Sigmoid colon (tissue), 7 donors: ENCODE data around the gene TMEM238L. TPM values are rescaled to one million over a fixed set of nuclear protein-coding genes. Genes with fewer than 3 reads are reported as not detected.

Experiments
- DNase-seq: peaks from one replicate; pipeline ENCODE4 v3.0.0-alpha.2; 2019
- H3K27ac ChIP-seq, 4 donors: fragments of 200-600 bp; sonication (generic); one replicate each; pipeline ENCODE4 v1.5.1; 2016 to 2019; ENCODE audit warnings: mild to moderate bottlenecking in 1 of 4
- H3K27me3 ChIP-seq, 3 donors: fragments of 200-600 bp; sonication (generic); one replicate each; pipeline ENCODE4 v1.5.1; 2019; ENCODE audit warnings: mild to moderate bottlenecking in 1 of 3
- H3K36me3 ChIP-seq, 4 donors: fragments of 200-600 bp; sonication (generic); one replicate each; pipeline ENCODE4 v1.5.1; 2016 to 2019
- H3K4me1 ChIP-seq, 4 donors: fragments of 200-600 bp; sonication (generic); one replicate each; pipeline ENCODE4 v1.5.1; 2017 to 2019
- H3K4me3 ChIP-seq, 4 donors: fragments of 200-600 bp; sonication (generic); one replicate each; pipeline ENCODE4 v1.5.1; 2017 to 2019; ENCODE audit warnings: mild to moderate bottlenecking in 2 of 4, moderate library complexity in 1 of 4
- H3K9me3 ChIP-seq, 4 donors: fragments of 200-600 bp in 3 of 4; sonication (generic) in 3 of 4; one replicate each; pipeline versions ENCODE4 v1.5.1 to v1.6.1; 2013 to 2019
- EP300 ChIP-seq, 4 donors: sonication (generic); formaldehyde crosslinking; IDR thresholded peaks; one replicate each; pipeline ENCODE4 v1.6.1; 2017; ENCODE audit warnings: antibody characterized with exemption in 4 of 4
- POLR2A ChIP-seq, 2 donors: fragments of 450-650 bp; IDR thresholded peaks; one replicate each; pipeline ENCODE4 v1.6.1; 2016; ENCODE audit warnings: antibody characterized with exemption in 2 of 2, mild to moderate bottlenecking in 2 of 2, moderate library complexity in 2 of 2
- POLR2AphosphoS5 ChIP-seq, 4 donors: sonication (generic); formaldehyde crosslinking; IDR thresholded peaks; one replicate each; pipeline ENCODE4 v1.6.1; 2017; ENCODE audit warnings: antibody characterized with exemption in 4 of 4
- WGBS, 2 donors: extraction: QIAGEN DNeasy Blood & Tissue Kit; methylation state at CpG; one replicate each; pipeline ENCODE4 v1.1.7; 2013; 5-methylcytosine and 5-hydroxymethylcytosine counted together
- intact Hi-C: fragments of 100-400 bp; cut with DNase I; formaldehyde crosslinking; loops from one replicate; pipeline ENCODE4 v1.15.1; 2023
- polyA plus RNA-seq, 3 donors: library from polyadenylated mRNA; stranded (reverse); fragments of 200-250 nt; gene quantifications; one replicate each; pipeline ENCODE4 v1.2.3, GENCODE V29; 2013
- total RNA-seq, 4 donors: library from RNA; depleted of rRNA; stranded (reverse); fragments of >200 nt; gene quantifications; one replicate each; pipeline ENCODE4 v1.1.0, GENCODE V29; 2016
- TF ChIP-seq, protein P1 (sequence below), 4 experiments: fragments of 450-650 bp in 3 of 4; fragments of 200-600 bp in 1 of 4; IDR thresholded peaks; one replicate each; pipeline ENCODE4 v1.5.1; 2016 to 2019; ENCODE audit warnings: antibody characterized with exemption in 4 of 4, mild to moderate bottlenecking in 3 of 4, moderate library complexity in 2 of 4
- donor health status: healthy with polysubstance abuse.
- donor health status: Bipolar disorder and iron deficiency.
- donor health status: healthy.

Gene TMEM238L
- total and polyA plus RNA-seq, 7 donors: 43.2 to 130 (median 97.8) TPM; not detected in 4

DNA sequence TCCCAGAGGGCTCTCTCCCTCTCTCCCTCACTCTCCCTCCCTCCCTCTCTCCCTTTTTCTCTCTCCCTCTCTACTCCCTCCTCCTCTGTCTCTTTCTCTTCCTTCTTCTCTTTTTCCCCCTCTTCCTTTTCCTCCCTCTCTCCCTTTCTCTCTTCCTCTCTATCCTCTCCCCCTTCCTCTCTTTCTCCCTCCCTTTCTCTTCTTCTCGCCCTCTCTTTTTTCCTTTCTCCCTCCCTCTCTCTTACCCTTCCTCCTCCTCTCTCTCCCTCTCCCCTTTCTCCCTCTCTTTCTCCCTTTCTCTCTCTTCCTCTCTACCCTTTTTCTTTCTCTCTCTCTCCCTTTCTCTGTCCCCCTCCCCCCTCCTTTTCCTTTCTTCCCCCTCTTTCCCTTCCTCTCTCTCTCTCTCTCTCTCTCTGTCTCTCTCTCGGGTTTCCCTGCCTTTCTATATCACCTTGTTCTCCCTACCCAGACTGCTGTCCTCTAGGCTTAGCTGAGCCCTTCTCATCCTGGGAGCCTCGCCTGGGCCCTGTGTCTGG, 48.2 kb downstream of the TMEM238L start:
- no peaks in the 10 kb centered on the region for H3K9me3 ChIP-seq
- 87 to 91% methylated on average over 3 of the region's 3 CpGs for WGBS, 2 donors
- no peak overlapping the region for H3K27ac ChIP-seq
- no peaks in the 10 kb centered on the region for H3K27me3 ChIP-seq
- intact Hi-C loops: no loop called here
- H3K36me3 ChIP-seq: no peaks in the 10 kb centered on the region
- H3K4me3 ChIP-seq: no peak overlapping the region
- no peaks in the 10 kb centered on the region for H3K4me1 ChIP-seq
- DNase-seq: no peak
- TF ChIP-seq, protein P1, sequence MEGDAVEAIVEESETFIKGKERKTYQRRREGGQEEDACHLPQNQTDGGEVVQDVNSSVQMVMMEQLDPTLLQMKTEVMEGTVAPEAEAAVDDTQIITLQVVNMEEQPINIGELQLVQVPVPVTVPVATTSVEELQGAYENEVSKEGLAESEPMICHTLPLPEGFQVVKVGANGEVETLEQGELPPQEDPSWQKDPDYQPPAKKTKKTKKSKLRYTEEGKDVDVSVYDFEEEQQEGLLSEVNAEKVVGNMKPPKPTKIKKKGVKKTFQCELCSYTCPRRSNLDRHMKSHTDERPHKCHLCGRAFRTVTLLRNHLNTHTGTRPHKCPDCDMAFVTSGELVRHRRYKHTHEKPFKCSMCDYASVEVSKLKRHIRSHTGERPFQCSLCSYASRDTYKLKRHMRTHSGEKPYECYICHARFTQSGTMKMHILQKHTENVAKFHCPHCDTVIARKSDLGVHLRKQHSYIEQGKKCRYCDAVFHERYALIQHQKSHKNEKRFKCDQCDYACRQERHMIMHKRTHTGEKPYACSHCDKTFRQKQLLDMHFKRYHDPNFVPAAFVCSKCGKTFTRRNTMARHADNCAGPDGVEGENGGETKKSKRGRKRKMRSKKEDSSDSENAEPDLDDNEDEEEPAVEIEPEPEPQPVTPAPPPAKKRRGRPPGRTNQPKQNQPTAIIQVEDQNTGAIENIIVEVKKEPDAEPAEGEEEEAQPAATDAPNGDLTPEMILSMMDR (IDR thresholded peaks at IDR 0.05): no peak
- TF ChIP-seq POLR2AphosphoS5 (IDR thresholded peaks at IDR 0.05): no peak
- TF ChIP-seq EP300 (IDR thresholded peaks at IDR 0.05): no peak
- TF ChIP-seq POLR2A (IDR thresholded peaks at IDR 0.05): no peak

DNA sequence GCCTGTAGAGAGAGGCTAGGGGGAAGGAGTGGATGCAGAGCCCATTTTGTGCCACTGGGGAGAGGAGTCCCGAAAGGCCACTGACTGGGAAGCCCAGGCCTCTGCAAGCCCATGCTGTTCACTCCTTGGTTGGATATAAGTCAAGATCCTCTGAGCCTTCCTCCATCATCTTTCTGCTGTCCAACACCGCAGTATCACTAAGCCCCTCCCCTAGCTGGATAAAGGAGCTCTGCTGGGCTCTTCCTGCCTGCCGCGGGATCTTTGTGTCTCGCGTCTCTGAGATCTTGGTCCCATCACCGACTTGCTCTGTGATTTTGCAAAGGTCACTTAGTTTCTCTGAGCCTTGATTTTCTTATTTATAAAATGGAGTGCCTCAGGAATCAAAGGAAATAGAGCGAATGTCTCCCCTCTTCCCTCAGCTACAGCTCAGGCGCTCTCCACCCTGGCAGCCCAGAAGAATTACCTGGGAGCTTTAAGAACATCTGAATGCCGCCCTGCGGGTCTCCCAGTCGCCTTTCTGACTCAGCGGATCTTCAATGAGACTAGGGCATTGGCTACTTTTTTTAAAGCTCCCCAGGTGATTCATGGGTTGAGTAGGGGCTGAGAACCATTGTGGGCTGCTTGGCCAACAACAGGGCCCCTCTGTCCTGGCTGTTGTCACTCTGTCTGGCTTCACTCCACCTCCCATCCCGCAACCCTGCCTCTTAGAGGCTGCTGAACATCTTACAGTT, 48.9 kb downstream of the TMEM238L start:
- Histone ChIP-seq H3K4me1 (no peaks in the 10 kb centered on the region), H3K27me3 (no peaks in the 10 kb centered on the region), H3K27ac (no peak overlapping the region), H3K4me3 (no peak overlapping the region), H3K9me3 (no peaks in the 10 kb centered on the region), H3K36me3 (no peaks in the 10 kb centered on the region)
- TF ChIP-seq POLR2AphosphoS5 (IDR thresholded peaks at IDR 0.05): no peak
- no peak for TF ChIP-seq EP300 (IDR thresholded peaks at IDR 0.05)
- intact Hi-C loops: no loop called here
- no peak for DNase-seq
- 78 to 87% methylated on average over 14 of the region's 14 CpGs for WGBS, 2 donors

DNA sequence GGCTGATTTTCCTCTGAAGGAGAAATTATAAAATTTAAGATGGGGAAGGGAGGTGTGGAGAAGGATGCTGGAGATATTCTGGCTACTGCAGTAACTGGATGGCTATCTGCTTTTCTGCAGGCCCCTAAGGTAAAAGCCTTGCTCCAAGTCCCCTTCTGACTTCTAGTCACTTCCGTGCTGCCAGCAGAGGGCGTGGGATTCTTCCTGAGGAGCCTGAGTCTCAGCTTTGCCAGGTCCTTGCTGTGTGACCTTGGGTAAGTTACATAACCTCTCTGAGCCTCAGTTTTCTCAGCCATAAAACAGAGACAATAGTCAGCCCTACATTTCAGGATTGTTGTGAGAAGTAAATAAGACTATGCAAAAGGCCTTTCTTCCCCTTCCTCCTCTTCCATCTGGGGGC, 49.8 kb downstream of the TMEM238L start:
- H3K4me1 ChIP-seq: no peaks in the 10 kb centered on the region
- no peaks in the 10 kb centered on the region for H3K9me3 ChIP-seq
- no peak overlapping the region for H3K4me3 ChIP-seq
- no peak for DNase-seq
- no peaks in the 10 kb centered on the region for H3K36me3 ChIP-seq
- 48 to 59% methylated on average over 2 of the region's 2 CpGs for WGBS, 2 donors
- no peak overlapping the region for H3K27ac ChIP-seq
- no peak for TF ChIP-seq EP300 (IDR thresholded peaks at IDR 0.05)
- H3K27me3 ChIP-seq: no peaks in the 10 kb centered on the region
- intact Hi-C loops: no loop called here

DNA sequence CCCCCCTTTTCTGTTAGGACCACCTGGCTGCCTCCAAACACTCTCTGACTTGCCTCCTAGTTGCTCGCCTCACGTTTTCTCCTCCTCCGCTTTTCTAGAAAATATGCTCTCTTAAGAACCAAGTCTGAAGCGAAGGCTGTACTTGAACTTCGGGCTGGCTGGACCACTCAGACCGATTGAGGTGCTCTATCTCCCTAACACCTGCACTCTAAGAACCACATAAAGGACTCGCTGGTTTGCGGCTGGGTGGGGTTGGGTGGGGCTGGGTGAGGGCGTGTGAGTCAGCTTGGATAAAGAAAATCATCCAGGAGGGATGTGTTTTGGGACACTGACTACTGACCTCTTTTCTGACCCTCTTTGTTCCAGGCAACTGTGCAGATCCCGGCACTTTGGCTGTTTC, 51.2 kb downstream of the TMEM238L start:
- Histone ChIP-seq H3K36me3 (no peaks in the 10 kb centered on the region), H3K4me1 (no peaks in the 10 kb centered on the region), H3K27ac (no peak overlapping the region), H3K9me3 (no peaks in the 10 kb centered on the region), H3K4me3 (no peak overlapping the region), H3K27me3 (no peaks in the 10 kb centered on the region)
- TF ChIP-seq, protein P1 (IDR thresholded peaks at IDR 0.05): no peak
- TF ChIP-seq POLR2A (IDR thresholded peaks at IDR 0.05): no peak
- TF ChIP-seq EP300 (IDR thresholded peaks at IDR 0.05): no peak
- DNase-seq: no peak
- 39 to 77% methylated on average over 10 of the region's 10 CpGs for WGBS, 2 donors
- intact Hi-C loops: no loop called here

DNA sequence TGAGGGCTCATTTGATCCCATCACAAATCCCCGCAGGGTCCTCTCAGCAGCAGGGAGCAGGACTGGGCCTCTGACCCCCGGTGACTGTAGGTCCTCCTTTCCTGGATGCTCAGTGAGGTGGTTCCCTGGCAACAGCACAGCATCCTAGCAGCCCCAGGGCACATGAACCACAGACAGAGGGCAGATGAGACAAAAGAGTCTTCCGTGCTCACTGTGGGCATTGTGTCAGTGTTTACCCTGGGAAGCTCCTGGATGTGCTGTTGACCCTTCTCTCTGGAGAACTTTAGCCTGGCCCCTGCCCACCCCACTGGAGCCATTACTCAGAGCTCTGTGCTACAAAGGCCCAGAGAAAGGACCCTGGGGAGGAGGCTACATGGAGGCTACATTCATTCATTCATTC, 52.3 kb downstream of the TMEM238L start:
- no peaks in the 10 kb centered on the region for H3K9me3 ChIP-seq
- H3K27ac ChIP-seq: no peak overlapping the region
- H3K36me3 ChIP-seq: no peaks in the 10 kb centered on the region
- whole genome bisulfite sequencing, 2 donors: 93 to 94% methylated on average over 3 of the region's 3 CpGs
- intact Hi-C loops: no loop called here
- TF ChIP-seq POLR2A (IDR thresholded peaks at IDR 0.05): no peak
- no peaks in the 10 kb centered on the region for H3K4me1 ChIP-seq
- H3K27me3 ChIP-seq: no peaks in the 10 kb centered on the region
- H3K4me3 ChIP-seq: no peak overlapping the region
- no peak for DNase-seq

DNA sequence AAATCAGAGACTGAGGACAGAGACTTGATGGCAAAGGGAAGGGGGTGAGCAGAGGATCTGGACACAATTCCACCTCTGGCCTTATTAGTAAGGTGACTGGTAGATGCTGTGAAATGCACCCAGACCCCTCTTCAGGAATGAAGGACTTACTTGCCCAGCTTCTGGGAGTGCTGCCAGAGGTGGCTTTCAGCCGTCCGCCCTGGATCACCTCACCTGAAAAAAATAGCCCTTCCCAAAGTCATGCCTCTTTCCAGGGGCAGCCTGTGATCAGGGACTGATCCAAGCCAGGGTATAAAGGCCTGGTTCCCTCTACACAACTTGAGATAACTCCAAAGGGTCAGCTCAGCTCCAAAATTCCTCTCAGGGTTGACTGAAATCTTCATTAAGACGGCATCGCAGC, 53.7 kb downstream of the TMEM238L start:
- no peak for TF ChIP-seq EP300 (IDR thresholded peaks at IDR 0.05)
- no peak for TF ChIP-seq POLR2A (IDR thresholded peaks at IDR 0.05)
- TF ChIP-seq, protein P1 (IDR thresholded peaks at IDR 0.05): no peak
- no peak for TF ChIP-seq POLR2AphosphoS5 (IDR thresholded peaks at IDR 0.05)
- Histone ChIP-seq H3K4me1 (no peaks in the 10 kb centered on the region), H3K36me3 (no peaks in the 10 kb centered on the region), H3K9me3 (no peaks in the 10 kb centered on the region), H3K27me3 (no peaks in the 10 kb centered on the region), H3K4me3 (no peak overlapping the region), H3K27ac (no peak overlapping the region)
- DNase-seq: no peak
- intact Hi-C loops: no loop called here
- 94% methylated on average over 4 of the region's 4 CpGs for WGBS, 2 donors
